Neural cell (in vitro differentiated cells): ENCODE measurements around the gene KNOP1.

Experiments used
- EP300 ChIP-seq: fragments of 450-650 bp; conservative IDR thresholded peaks from 2 replicates; pipeline ENCODE4 v1.6.1; 2014; ENCODE audit warnings: antibody characterized with exemption, mild to moderate bottlenecking, moderate library complexity; ENCODE audit not compliant: poor library complexity, severe bottlenecking
- EZH2 ChIP-seq: fragments of 200-600, 300-800 bp; shearing (Covaris generic), sonication (generic); IDR thresholded peaks from 2 replicates; pipeline ENCODE4 v1.6.1; 2014; ENCODE audit warnings: antibody characterized with exemption, low read length, borderline replicate concordance, mild to moderate bottlenecking; ENCODE audit not compliant: insufficient read depth, poor library complexity, severe bottlenecking
- RAD21 ChIP-seq: fragments of 450-650 bp; conservative IDR thresholded peaks from 2 replicates; pipeline ENCODE4 v1.6.1; 2014; ENCODE audit warnings: antibody characterized with exemption, mild to moderate bottlenecking, moderate library complexity
- TF ChIP-seq, protein P1 (sequence below): fragments of 450-650 bp; IDR thresholded peaks from 2 replicates; pipeline ENCODE4 v1.5.1; 2014; ENCODE audit warnings: antibody characterized with exemption, mild to moderate bottlenecking, moderate library complexity; ENCODE audit not compliant: poor library complexity, severe bottlenecking
- TF ChIP-seq, protein P2 (sequence below): IDR thresholded peaks from 2 replicates; pipeline ENCODE4 v1.6.1; 2012; ENCODE audit warnings: borderline replicate concordance

DNA sequence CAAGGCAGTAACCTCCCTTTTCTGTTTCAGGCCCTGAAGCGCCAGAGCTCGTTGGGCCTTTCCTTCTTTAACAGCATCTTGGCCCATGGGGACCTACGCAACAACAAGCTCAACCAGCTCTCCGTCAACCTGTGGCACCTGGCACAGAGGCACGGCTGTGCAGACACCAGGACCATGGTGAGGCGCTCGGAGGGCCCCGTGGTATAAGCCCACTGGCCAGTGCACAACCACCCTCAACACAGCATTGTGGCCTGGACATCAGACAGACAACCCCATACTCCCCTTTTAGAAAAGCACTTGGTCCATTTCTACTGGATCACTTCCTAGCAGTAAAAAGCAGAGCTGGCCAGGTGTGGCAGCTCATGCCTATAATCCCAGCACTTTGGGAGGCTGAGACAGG lies 18.6 kb downstream of the KNOP1 start:
- TF ChIP-seq, protein P1, sequence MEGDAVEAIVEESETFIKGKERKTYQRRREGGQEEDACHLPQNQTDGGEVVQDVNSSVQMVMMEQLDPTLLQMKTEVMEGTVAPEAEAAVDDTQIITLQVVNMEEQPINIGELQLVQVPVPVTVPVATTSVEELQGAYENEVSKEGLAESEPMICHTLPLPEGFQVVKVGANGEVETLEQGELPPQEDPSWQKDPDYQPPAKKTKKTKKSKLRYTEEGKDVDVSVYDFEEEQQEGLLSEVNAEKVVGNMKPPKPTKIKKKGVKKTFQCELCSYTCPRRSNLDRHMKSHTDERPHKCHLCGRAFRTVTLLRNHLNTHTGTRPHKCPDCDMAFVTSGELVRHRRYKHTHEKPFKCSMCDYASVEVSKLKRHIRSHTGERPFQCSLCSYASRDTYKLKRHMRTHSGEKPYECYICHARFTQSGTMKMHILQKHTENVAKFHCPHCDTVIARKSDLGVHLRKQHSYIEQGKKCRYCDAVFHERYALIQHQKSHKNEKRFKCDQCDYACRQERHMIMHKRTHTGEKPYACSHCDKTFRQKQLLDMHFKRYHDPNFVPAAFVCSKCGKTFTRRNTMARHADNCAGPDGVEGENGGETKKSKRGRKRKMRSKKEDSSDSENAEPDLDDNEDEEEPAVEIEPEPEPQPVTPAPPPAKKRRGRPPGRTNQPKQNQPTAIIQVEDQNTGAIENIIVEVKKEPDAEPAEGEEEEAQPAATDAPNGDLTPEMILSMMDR = no peak
- no peak for TF ChIP-seq RAD21
- no peak for TF ChIP-seq EZH2
- TF ChIP-seq, protein P2, sequence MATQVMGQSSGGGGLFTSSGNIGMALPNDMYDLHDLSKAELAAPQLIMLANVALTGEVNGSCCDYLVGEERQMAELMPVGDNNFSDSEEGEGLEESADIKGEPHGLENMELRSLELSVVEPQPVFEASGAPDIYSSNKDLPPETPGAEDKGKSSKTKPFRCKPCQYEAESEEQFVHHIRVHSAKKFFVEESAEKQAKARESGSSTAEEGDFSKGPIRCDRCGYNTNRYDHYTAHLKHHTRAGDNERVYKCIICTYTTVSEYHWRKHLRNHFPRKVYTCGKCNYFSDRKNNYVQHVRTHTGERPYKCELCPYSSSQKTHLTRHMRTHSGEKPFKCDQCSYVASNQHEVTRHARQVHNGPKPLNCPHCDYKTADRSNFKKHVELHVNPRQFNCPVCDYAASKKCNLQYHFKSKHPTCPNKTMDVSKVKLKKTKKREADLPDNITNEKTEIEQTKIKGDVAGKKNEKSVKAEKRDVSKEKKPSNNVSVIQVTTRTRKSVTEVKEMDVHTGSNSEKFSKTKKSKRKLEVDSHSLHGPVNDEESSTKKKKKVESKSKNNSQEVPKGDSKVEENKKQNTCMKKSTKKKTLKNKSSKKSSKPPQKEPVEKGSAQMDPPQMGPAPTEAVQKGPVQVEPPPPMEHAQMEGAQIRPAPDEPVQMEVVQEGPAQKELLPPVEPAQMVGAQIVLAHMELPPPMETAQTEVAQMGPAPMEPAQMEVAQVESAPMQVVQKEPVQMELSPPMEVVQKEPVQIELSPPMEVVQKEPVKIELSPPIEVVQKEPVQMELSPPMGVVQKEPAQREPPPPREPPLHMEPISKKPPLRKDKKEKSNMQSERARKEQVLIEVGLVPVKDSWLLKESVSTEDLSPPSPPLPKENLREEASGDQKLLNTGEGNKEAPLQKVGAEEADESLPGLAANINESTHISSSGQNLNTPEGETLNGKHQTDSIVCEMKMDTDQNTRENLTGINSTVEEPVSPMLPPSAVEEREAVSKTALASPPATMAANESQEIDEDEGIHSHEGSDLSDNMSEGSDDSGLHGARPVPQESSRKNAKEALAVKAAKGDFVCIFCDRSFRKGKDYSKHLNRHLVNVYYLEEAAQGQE = no peak
- no peak for TF ChIP-seq EP300
